DOHH2 (cell line): ENCODE data around the gene FIBCD1.

ENCODE experiments used
- H3F3A ChIP-seq: fragments of 200-600 bp; sonication (generic), shearing (Covaris generic); 2 replicates; pipeline ENCODE4 v1.6.0; 2016; ENCODE audit warnings: antibody characterized with exemption, mild to moderate bottlenecking; ENCODE audit not compliant: control insufficient read depth, insufficient read depth
- H3K27ac ChIP-seq: fragments of 200-600 bp; sonication (generic); 2 replicates; pipeline ENCODE4 v1.5.1; 2014; ENCODE audit warnings: low read depth, mild to moderate bottlenecking, low read length, moderate library complexity
- H3K27me3 ChIP-seq: fragments of 200-600 bp; sonication (generic); 2 replicates; pipeline ENCODE4 v1.6.1; 2014; ENCODE audit warnings: mild to moderate bottlenecking, low read length, mixed read lengths; ENCODE audit not compliant: control insufficient read depth
- H3K36me3 ChIP-seq: fragments of 200-600 bp; sonication (generic); 2 replicates; pipeline ENCODE4 v1.6.1; 2014; ENCODE audit warnings: mild to moderate bottlenecking, low read length, moderate library complexity, mixed read lengths; ENCODE audit not compliant: control insufficient read depth
- H3K4me1 ChIP-seq: fragments of 200-600 bp; sonication (generic); 2 replicates; pipeline ENCODE4 v1.6.1; 2014; ENCODE audit warnings: mild to moderate bottlenecking, low read length, mixed read lengths; ENCODE audit not compliant: control insufficient read depth
- H3K4me2 ChIP-seq: fragments of 200-600 bp; sonication (generic); 2 replicates; pipeline ENCODE4 v1.6.0; 2014; ENCODE audit warnings: mild to moderate bottlenecking, low read length, moderate library complexity
- H3K4me3 ChIP-seq: fragments of 200-600 bp; sonication (generic); 2 replicates; pipeline ENCODE4 v1.5.1; 2014; ENCODE audit warnings: mild to moderate bottlenecking, low read length, mixed read lengths
- H3K79me2 ChIP-seq: fragments of 200-600 bp; sonication (generic); 2 replicates; pipeline ENCODE4 v1.6.1; 2014; ENCODE audit warnings: mild to moderate bottlenecking, low read length, mixed read lengths; ENCODE audit not compliant: control insufficient read depth
- H3K9me2 ChIP-seq: fragments of 200-600 bp; sonication (generic); replicated peaks from 2 replicates; pipeline ENCODE4 v1.6.1; 2014; ENCODE audit warnings: mild to moderate bottlenecking, low read length, mixed read lengths; ENCODE audit not compliant: control insufficient read depth
- H3K9me3 ChIP-seq: fragments of 200-600 bp; sonication (generic); 2 replicates; pipeline ENCODE4 v1.6.1; 2014; ENCODE audit warnings: antibody characterized with exemption, low read length, mixed read lengths; ENCODE audit not compliant: control insufficient read depth, insufficient read depth
- H4K20me1 ChIP-seq: fragments of 200-600 bp; sonication (generic); 2 replicates; pipeline ENCODE4 v1.6.0; 2014; ENCODE audit warnings: low read depth, mild to moderate bottlenecking, antibody characterized with exemption, low read length, moderate library complexity; ENCODE audit not compliant: control insufficient read depth, insufficient read depth
- CTCF ChIP-seq: fragments of 200-600 bp; sonication (generic); IDR thresholded peaks from one replicate; pipeline ENCODE4 v1.5.1; 2014; ENCODE audit warnings: antibody characterized with exemption, mild to moderate bottlenecking, low read depth, low read length; ENCODE audit not compliant: poor library complexity, severe bottlenecking
- EZH2phosphoT487 ChIP-seq: fragments of 200-600 bp; sonication (generic); IDR thresholded peaks from 2 replicates; pipeline ENCODE4 v1.6.1; 2017; ENCODE audit warnings: borderline replicate concordance, mild to moderate bottlenecking, antibody characterized with exemption, low read length, moderate library complexity, mixed read lengths

Gene FIBCD1

GRCh38 chr9:130936285-130937117 lies 2.5 kb downstream of the FIBCD1 start:
- Histone ChIP-seq H3K36me3 (no peaks in the 10 kb centered on the region), H3K9me3 (no peaks in the 10 kb centered on the region), H4K20me1 (no peaks in the 10 kb centered on the region), H3F3A (no peaks in the 10 kb centered on the region), H3K4me1 (peaks cover 17% of the 10 kb centered on the region), H3K27ac (no peak overlapping the region), H3K4me3 (no peak overlapping the region), H3K9me2 (no peaks in the 10 kb centered on the region), H3K4me2 (no peak overlapping the region), H3K79me2 (no peaks in the 10 kb centered on the region), H3K27me3 (peaks cover 43% of the 10 kb centered on the region)
- no peak for TF ChIP-seq CTCF
- TF ChIP-seq EZH2phosphoT487: no peak

- Histone ChIP-seq H3F3A (no peaks in the 10 kb centered on the region), H3K79me2 (no peaks in the 10 kb centered on the region), H3K4me2 (no peak overlapping the region), H4K20me1 (no peaks in the 10 kb centered on the region), H3K27ac (no peak overlapping the region), H3K36me3 (no peaks in the 10 kb centered on the region), H3K4me1 (peaks cover 25% of the 10 kb centered on the region), H3K4me3 (no peak overlapping the region), H3K27me3 (peaks cover 40% of the 10 kb centered on the region), H3K9me3 (no peaks in the 10 kb centered on the region), H3K9me2 (no peaks in the 10 kb centered on the region)
- TF ChIP-seq EZH2phosphoT487 (no peak), CTCF (no peak)
These were observed 3.3 kb downstream of the FIBCD1 start for GRCh38 chr9:130935648-130936271.

GRCh38 chr9:130934702-130935647 lies 4.1 kb downstream of the FIBCD1 start:
- H3K4me3 ChIP-seq: no peak overlapping the region
- peaks cover 26% of the 10 kb centered on the region for H3K4me1 ChIP-seq
- no peak overlapping the region for H3K4me2 ChIP-seq
- H3K9me2 ChIP-seq: no peaks in the 10 kb centered on the region
- peaks cover 32% of the 10 kb centered on the region for H3K27me3 ChIP-seq
- no peaks in the 10 kb centered on the region for H3K36me3 ChIP-seq
- no peaks in the 10 kb centered on the region for H3K79me2 ChIP-seq
- no peaks in the 10 kb centered on the region for H3F3A ChIP-seq
- no peaks in the 10 kb centered on the region for H4K20me1 ChIP-seq
- no peak for TF ChIP-seq CTCF
- no peak for TF ChIP-seq EZH2phosphoT487
- H3K9me3 ChIP-seq: no peaks in the 10 kb centered on the region
- no peak overlapping the region for H3K27ac ChIP-seq
